Left forelimb (tissue), 1 donor: ENCODE data around the gene TMEM132D.
"Not testable (repeated sequence)": the region's sequence is repeated elsewhere in the genome, so short reads cannot be mapped to it uniquely, and the experiment has no call there.

ENCODE experiments used
- DNase-seq: peaks from one replicate; pipeline ENCODE4 v3.0.0-alpha.2; 2018; ENCODE audit warnings: low spot score

Gene TMEM132D

DNA sequence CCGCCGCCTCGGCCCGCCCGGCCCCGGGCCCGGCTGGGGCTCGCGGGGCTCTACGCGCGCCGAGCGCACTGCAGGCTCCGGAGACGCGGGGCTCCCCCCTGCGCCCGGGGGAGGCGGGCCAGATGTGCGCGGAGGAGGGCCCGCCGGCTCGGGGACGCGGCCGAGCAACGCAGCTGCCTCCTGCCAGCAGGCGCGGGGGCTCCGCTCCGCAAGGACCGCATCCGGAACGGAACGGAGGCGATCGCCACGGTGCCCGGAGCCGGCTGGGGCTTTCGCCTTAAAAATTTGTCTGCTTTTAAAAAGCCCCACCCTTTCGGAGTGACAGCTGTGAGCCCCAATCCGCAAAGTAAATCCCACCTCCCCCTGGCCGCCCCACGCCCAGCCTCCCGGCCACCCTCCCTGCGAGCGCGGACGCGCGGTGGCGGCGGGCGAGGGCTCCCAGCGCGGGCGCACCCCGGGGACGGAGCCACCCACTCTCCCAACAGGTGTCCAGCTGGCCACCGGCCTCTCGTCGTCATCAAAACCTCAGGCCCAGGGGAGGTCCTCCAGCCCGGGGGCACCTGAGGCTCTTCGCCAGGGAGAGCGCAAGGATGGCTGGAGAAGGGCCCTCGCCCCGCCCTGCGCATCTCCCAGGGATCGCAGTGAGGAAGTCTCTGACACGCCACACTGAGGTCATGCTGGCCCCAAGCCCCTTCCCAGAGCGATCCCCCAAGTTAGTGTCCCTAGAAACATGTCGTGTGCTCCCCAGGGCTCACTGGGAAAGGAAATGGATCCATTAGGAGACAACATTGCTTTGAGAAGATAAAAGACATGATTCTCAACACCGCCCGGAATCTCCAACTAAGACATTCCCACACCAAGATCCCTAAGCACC, at the start of gene TMEM132D:
TMEM132D (minus strand) TSS at position 70 of the 874 bp plus-strand sequence.
- DNase-seq, result no peak

DNA sequence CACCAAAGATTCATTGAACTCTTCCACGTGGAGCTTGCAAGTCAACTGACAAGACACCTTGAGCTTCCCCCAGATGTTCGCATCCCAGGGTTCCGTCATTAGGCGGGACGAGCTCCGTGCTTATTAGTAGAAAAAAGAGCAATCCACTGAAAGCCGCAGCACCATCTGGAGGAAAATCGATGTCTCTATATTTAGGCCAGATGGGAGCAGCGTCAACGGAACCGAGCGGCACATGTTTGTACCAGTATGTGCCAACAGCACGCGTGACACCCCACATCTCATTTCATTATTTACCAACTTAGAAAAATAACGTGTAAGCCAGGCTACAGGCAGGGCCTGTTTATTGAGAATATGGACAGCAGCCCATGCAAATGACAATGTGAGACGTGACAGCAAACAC, 45.8 kb upstream of the TMEM132D start:
- no peak for DNase-seq

GRCh38 chr12:129941618-129942017, 37.8 kb upstream of the TMEM132D start:
- no peak for DNase-seq

GRCh38 chr12:129938089-129938488, 34.3 kb upstream of the TMEM132D start:
- no peak for DNase-seq

DNA sequence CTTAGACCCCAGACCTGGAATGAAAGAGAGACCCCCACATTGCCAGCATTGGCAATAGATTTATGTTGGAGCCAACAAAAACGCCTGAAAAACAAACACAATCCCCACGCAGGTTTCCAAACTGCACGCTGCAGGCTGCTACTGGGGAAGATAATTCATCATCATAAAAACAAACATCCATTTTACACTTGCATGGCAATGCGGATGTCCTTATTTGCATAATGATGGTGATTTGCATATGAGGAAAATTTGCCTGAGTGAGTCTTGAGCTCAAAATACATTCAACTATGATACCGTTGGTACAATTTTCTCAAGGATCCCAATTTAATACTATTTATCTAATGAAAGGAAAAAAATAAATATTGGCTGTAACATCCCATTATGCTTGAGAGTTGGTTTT, 33.6 kb upstream of the TMEM132D start:
- DNase-seq, result no peak

- DNase-seq, result no peak
Observed at GRCh38 chr12:129928643-129929042, 24.8 kb upstream of the TMEM132D start.

DNA sequence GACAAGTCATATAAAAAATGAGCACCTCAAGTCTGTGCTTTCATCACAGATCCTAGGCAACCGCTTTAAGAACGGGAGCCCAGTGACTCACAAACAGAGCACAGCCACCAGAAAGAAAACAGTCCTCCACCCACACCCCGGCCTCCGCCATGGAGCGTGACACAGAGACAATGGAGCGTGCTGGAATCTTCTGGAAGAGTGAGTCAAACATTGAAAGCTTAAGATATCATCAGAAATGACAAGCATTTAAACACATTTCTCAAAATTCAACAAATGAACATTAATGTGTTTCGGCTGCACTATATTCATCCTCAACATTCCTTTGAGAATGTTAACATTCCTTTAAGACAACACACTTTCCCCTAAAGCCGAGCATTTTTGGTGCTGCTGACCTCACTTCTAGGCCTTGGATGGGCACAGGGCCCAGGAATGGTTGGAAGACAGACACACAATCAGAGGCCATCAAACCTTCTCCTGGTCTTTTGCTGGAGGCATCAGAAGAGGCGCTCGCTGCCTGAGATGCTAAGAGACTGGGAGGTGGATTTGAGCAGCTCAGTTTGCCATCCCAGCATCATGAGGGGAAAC, 23.6 kb upstream of the TMEM132D start:
- no peak for DNase-seq

GRCh38 chr12:129911428-129912049, 7.7 kb upstream of the TMEM132D start:
- no peak for DNase-seq

DNA sequence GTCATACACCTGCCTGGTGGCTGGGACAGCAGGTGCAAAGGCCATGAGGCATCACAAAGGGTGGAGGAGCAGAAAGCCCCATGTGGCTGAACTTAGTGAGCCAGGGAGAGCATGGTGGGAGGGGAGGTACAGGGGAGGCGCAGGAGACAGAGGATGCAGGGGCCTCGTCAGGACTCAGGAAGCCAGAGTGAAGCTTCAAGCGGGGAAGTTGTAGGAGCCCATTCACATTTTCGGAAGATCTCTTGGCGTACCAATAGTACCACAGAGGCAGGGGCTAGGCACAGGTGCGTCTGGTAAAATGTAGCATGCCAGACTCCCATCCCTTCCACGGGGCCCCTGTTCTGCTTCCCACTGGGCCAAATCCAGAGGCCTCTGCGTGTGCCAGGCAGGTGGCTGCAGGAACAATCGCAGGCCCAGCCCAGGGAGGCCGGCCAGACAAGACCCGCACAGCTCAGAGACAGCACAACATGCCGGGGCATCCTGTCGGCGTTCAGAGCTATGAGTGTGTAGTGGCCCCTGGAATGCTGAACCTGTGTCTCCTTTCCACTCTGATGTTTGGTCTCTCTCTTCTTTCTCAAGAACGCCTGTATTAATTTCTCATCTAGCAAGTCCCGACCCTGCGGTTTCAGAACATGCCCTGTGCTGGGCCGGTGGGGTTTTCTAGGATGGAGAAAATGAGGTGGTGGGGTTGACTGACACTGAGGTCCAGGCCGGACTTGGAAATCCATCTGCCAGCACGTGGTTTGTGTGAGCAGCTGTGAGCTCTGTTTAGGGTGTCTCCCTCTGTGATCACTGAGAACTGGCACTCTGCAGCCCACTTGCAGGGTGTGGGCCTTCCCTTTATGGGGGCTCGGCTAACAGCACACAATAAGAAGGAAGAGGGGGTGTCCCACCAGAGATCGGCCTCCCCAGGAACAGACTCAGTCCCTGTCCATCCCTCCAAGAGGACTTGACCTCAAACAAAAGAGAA, 5.5 kb upstream of the TMEM132D start:
- no peak for DNase-seq

GRCh38 chr12:129903092-129903945, 506 bp downstream of the TMEM132D start:
- DNase-seq, result no peak

GRCh38 chr12:129902371-129903091, 1.3 kb downstream of the TMEM132D start:
- DNase-seq, result no peak

- no peak for DNase-seq
Observed at GRCh38 chr12:129901254-129901653, 2.6 kb downstream of the TMEM132D start.

DNA sequence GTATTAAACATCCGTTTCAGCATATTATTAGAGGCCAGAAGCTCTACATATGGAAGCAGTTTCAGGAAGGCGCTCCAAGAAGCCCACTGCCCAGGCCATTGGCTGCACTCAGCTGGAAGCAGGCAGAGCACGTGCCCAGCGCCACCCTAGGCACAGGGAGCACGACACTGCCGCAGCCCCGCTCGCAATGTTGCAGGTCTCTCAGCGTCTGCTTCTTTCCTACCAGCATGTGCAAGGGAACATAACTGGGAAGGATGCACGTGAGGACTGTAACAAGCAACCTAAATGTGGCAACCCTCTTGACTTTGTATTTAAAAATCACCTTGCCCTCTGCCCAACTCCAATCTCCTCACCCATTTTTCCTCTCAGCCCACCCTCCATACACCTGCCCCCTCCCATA, 3.5 kb downstream of the TMEM132D start:
- DNase-seq, result no peak

GRCh38 chr12:129899045-129899444, 4.8 kb downstream of the TMEM132D start:
- not testable (repeated sequence) for DNase-seq

GRCh38 chr12:129893691-129894090, 10.1 kb downstream of the TMEM132D start:
- no peak for DNase-seq

DNA sequence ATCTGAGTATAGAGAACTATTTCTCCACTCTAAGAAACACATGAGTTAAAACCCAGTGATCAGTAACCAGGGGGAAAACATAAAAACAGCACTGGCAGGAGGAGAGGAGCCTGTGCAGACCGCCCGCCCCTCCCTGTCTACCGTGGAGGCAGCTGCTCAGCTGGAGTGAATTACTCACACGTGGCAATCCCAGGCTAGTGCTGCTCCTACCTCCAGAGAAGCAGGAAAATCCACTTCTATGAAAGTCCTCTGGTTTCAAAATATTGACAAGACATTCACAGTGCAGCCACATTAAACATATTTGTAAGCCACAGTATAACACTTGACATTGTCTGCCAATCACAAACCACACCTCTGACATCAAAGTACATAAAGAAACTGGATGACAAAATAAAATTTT, 16.7 kb downstream of the TMEM132D start:
- DNase-seq, result no peak

DNA sequence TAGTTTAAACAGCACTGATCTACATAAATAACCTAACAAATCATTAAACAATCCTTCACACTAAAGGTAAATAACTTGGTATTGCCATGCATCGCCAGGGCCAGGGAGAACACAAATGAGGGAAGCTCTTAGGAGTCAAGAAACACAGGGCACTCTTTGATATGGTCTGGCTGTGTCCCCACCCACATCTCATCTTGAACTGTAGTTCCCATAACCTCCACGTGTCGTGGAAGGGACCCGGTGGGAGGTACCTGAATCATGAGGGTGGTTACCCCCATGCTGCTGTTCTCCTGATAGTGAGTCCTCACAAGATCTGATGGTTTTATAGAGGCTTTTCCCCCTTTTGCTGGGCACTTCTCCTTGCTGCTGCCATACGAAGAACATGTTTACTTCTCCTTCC, 17.3 kb downstream of the TMEM132D start:
- DNase-seq, result no peak

GRCh38 chr12:129885287-129885686, 18.5 kb downstream of the TMEM132D start:
- no peak for DNase-seq

GRCh38 chr12:129877411-129877810, 26.4 kb downstream of the TMEM132D start:
- DNase-seq, result no peak

- DNase-seq, result no peak
Observed at GRCh38 chr12:129873833-129874208, 30.0 kb downstream of the TMEM132D start.
